Loucy (cell line): ENCODE results near the gene MYO18A.

Experiments
- H2AFZ ChIP-seq: fragments of 200-600 bp; sonication (generic); 2 replicates; pipeline ENCODE4 v1.6.0; 2016; ENCODE audit warnings: antibody characterized with exemption, mild to moderate bottlenecking, low read length, moderate library complexity
- H3F3A ChIP-seq: fragments of 200-600 bp; 2 replicates; pipeline ENCODE4 v1.6.0; 2016; ENCODE audit warnings: antibody characterized with exemption, low read depth, mild to moderate bottlenecking
- H3K27me3 ChIP-seq: fragments of 200-600 bp; sonication (generic); 2 replicates; pipeline ENCODE4 v1.6.1; 2014; ENCODE audit warnings: low read length, mild to moderate bottlenecking; ENCODE audit not compliant: insufficient read depth, poor library complexity, severe bottlenecking
- H3K36me3 ChIP-seq: fragments of 200-600 bp; sonication (generic); 2 replicates; pipeline ENCODE4 v1.6.1; 2016; ENCODE audit warnings: low read length; ENCODE audit not compliant: insufficient read depth
- H3K4me1 ChIP-seq: fragments of 200-600 bp; sonication (generic); 2 replicates; pipeline ENCODE4 v1.5.1; 2014; ENCODE audit warnings: low read length, mild to moderate bottlenecking; ENCODE audit not compliant: insufficient read depth, poor library complexity, severe bottlenecking
- H3K4me2 ChIP-seq: fragments of 200-600 bp; sonication (generic); 2 replicates; pipeline ENCODE4 v1.6.0; 2014; ENCODE audit warnings: antibody characterized with exemption, low read length, low read depth, mild to moderate bottlenecking; ENCODE audit not compliant: poor library complexity, severe bottlenecking
- H3K4me3 ChIP-seq: fragments of 200-600 bp; sonication (generic); 2 replicates; pipeline ENCODE4 v1.5.1; 2014; ENCODE audit warnings: low read length, mild to moderate bottlenecking, mixed read lengths; ENCODE audit not compliant: poor library complexity, severe bottlenecking
- H3K79me2 ChIP-seq: fragments of 200-600 bp; sonication (generic); 2 replicates; pipeline ENCODE4 v1.6.1; 2014; ENCODE audit warnings: low read length; ENCODE audit not compliant: insufficient read depth
- H3K9ac ChIP-seq: fragments of 200-600 bp; sonication (generic); 2 replicates; pipeline ENCODE4 v1.6.0; 2014; ENCODE audit warnings: mild to moderate bottlenecking, low read depth, low read length, moderate library complexity; ENCODE audit not compliant: poor library complexity, severe bottlenecking
- H3K9me2 ChIP-seq: fragments of 200-600 bp; sonication (generic); replicated peaks from 2 replicates; pipeline ENCODE4 v1.6.1; 2016; ENCODE audit warnings: low read depth, low read length, mixed read lengths
- H3K9me3 ChIP-seq: fragments of 200-600 bp; sonication (generic); 2 replicates; pipeline ENCODE4 v1.6.1; 2014; ENCODE audit warnings: mild to moderate bottlenecking, antibody characterized with exemption, low read length, low read depth; ENCODE audit not compliant: insufficient read depth
- H4K20me1 ChIP-seq: fragments of 200-600 bp; sonication (generic); 2 replicates; pipeline ENCODE4 v1.6.0; 2014; ENCODE audit warnings: antibody characterized with exemption, low read length, mild to moderate bottlenecking; ENCODE audit not compliant: insufficient read depth, poor library complexity, severe bottlenecking
- CTCF ChIP-seq: fragments of 200-600 bp; sonication (generic); conservative IDR thresholded peaks from 2 replicates; pipeline ENCODE4 v1.5.1; 2014; ENCODE audit warnings: mild to moderate bottlenecking, antibody characterized with exemption, low read length
- EZH2phosphoT487 ChIP-seq: fragments of 200-600 bp; IDR thresholded peaks from 2 replicates; pipeline ENCODE4 v1.6.1; 2018; ENCODE audit warnings: antibody characterized with exemption, mild to moderate bottlenecking, moderate library complexity, borderline replicate concordance

Gene MYO18A

GRCh38 chr17:29109477-29110371 lies 70.5 kb downstream of the MYO18A start:
- H3K79me2 ChIP-seq = no peaks in the 10 kb centered on the region
- peaks cover 22% of the 10 kb centered on the region for H4K20me1 ChIP-seq
- no peak overlapping the region for H3K4me3 ChIP-seq
- H3K4me1 ChIP-seq = no peaks in the 10 kb centered on the region
- no peak overlapping the region for H3K4me2 ChIP-seq
- no peaks in the 10 kb centered on the region for H3F3A ChIP-seq
- H3K36me3 ChIP-seq = peaks cover 99% of the 10 kb centered on the region; the same call in 1 of the 2 replicates
- TF ChIP-seq EZH2phosphoT487 = no peak
- no peak for TF ChIP-seq CTCF
- no peaks in the 10 kb centered on the region for H3K27me3 ChIP-seq
- H3K9me3 ChIP-seq = no peaks in the 10 kb centered on the region
- H3K9me2 ChIP-seq = no peaks in the 10 kb centered on the region
- no peak overlapping the region for H3K9ac ChIP-seq
- no peak overlapping the region for H2AFZ ChIP-seq

- peaks cover 99% of the 10 kb centered on the region for H3K36me3 ChIP-seq
- H3F3A ChIP-seq = no peaks in the 10 kb centered on the region
- TF ChIP-seq CTCF (no peak), EZH2phosphoT487 (no peak)
- H3K79me2 ChIP-seq = no peaks in the 10 kb centered on the region
- peaks cover 17% of the 10 kb centered on the region for H4K20me1 ChIP-seq
- H3K4me1 ChIP-seq = no peaks in the 10 kb centered on the region
- H3K9ac ChIP-seq = no peak overlapping the region
- no peak overlapping the region for H3K4me3 ChIP-seq
- H3K4me2 ChIP-seq = no peak overlapping the region
- H3K9me2 ChIP-seq = no peaks in the 10 kb centered on the region
- no peak overlapping the region for H2AFZ ChIP-seq
- H3K27me3 ChIP-seq = no peaks in the 10 kb centered on the region
- H3K9me3 ChIP-seq = no peaks in the 10 kb centered on the region
Observed at GRCh38 chr17:29108823-29109476, 71.2 kb downstream of the MYO18A start.

DNA sequence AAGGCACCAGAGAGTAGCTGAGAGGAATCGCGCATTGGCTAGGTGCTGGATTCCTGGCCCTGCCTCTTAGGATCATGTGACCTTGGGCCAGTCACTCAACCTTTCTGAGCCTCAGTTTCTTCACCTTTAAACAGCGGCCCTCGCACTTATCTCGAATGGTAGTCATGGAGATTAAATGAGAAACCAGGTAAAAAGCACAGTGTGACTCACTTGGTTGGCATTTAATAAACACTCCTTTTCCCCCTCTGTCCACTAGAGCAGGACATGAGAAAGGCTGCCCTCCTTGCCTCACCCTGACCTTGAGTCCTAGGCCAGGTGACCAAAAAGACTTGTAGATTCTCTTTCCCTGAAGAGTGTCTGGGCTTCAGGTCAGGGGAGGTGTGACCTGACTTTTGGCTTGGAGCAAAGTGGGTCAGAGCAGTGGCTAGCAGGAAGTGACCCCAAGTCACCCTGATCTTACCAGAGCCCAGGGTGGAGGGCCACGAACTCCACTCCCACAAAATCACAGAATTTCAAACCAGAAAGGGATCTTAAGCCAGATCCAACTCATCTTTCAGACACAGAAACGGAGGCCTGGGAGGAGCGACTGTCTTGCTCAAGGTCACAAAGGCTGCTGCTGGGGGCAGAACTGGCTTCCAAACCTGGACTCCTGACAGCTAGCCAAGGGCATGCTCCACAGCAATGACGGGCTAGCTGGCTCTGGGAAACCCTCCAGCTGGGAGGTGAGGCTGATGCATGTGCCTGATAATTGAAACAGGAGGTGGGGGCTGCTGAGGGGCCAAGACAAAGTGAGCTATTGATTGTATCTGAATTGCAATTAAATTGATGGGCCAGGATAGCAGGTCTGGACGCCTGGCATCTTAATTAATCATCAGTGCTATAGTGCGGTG lies 72.0 kb downstream of the MYO18A start:
- H3K79me2 ChIP-seq = no peaks in the 10 kb centered on the region
- H3K27me3 ChIP-seq = no peaks in the 10 kb centered on the region
- no peaks in the 10 kb centered on the region for H3F3A ChIP-seq
- H3K4me2 ChIP-seq = no peak overlapping the region
- H3K9me3 ChIP-seq = no peaks in the 10 kb centered on the region
- no peak overlapping the region for H3K4me3 ChIP-seq
- H2AFZ ChIP-seq = no peak overlapping the region
- H3K9me2 ChIP-seq = no peaks in the 10 kb centered on the region
- H4K20me1 ChIP-seq = peaks cover 17% of the 10 kb centered on the region
- H3K36me3 ChIP-seq = peaks cover 99% of the 10 kb centered on the region
- no peak for TF ChIP-seq CTCF
- no peak overlapping the region for H3K9ac ChIP-seq
- no peaks in the 10 kb centered on the region for H3K4me1 ChIP-seq
